Measurements from ENCODE around the gene CCNJL.
"Not testable (repeated sequence)": the region's sequence is repeated elsewhere in the genome, so short reads cannot be mapped to it uniquely, and the experiment has no call there.

Gene CCNJL

DNA sequence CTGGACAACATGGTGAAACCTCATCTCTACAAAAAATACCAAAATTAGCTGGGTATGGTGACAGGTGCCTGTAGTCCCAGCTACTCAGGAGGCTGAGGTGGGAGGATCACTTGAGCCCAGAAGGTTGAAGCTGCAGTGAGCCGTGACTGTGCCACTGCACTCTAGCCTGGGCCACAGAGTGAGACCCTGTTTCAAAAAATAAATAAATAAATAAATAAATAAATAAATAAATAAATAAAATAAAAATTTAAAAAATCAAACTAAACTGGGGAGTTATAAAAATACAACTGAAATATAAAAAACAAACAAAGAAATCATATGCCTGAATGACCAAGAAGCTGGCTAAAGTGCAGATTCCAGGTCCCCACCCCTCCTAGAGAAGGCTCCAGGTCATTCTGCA lies 62.8 kb downstream of the CCNJL start:
- H3K36me3 ChIP-seq (ENCODE audit: control insufficient read depth, insufficient read depth, low read length); H3K4me3 ChIP-seq (ENCODE audit: low read length); H3K9ac ChIP-seq (ENCODE audit: low read length); H3K27me3 ChIP-seq (ENCODE audit: control insufficient read depth, insufficient read depth, low read length); H3K27ac ChIP-seq (ENCODE audit: low read depth, low read length); H3K4me1 ChIP-seq (ENCODE audit: control insufficient read depth, insufficient read depth, low read length): not testable (repeated sequence)

DNA sequence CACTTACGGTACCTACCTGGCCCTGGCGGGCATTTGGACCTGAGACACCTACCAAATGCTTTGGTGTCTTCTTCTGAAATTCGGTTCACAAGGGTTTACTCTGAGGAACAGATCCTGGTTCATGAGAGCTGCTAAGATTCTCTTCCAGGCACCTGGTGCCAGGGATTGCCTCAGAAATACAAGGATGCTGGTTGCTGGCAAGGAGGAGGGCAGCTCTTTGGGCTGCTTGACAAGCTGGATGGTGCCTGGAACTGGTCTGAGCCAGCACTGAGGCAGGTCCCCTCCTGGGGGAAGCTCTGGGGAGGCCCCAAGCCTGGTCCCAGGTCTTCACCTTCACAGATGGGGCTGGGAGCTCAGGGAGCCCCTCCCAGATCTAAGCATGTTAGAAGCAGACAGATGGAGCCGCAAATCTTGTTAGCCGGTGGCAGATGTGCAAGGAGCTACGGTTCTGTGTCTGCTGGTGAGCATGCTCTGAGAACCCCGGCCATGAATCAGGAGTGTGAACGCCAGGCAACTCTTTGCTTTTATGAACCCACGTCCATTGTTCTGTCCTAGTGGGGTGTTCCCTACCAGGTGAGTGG lies 66.8 kb downstream of the CCNJL start:
- Histone ChIP-seq H3K27me3 (ENCODE audit: control insufficient read depth, insufficient read depth, low read length) (no peaks in the 10 kb centered on the region), H3K4me1 (ENCODE audit: control insufficient read depth, insufficient read depth, low read length) (no peaks in the 10 kb centered on the region), H3K9ac (ENCODE audit: low read length) (no peak overlapping the region), H3K27ac (ENCODE audit: low read depth, low read length) (no peak overlapping the region), H3K36me3 (ENCODE audit: control insufficient read depth, insufficient read depth, low read length) (no peaks in the 10 kb centered on the region), H3K4me3 (ENCODE audit: low read length) (no peak overlapping the region)

DNA sequence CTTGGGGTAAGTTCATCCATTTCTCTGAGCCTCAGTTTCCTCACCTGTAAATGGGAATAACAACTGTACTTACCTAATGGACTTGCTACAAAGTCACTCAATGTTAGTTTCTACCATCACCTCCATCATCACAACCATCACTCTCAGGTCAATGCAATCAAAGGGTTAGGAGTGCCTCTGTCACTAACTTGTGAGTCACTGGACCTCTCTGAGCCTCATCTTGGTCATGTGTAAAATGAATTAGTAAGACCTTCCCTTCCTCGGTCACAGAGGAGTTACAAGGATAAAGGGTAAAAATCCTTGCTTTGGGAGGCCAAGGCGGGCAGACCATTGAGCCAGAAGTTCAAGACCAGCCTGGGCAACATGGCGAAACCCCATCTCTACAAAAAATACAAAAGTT lies 70.2 kb downstream of the CCNJL start:
- Histone ChIP-seq H3K36me3 (ENCODE audit: control insufficient read depth, insufficient read depth, low read length) (no peaks in the 10 kb centered on the region), H3K27ac (ENCODE audit: low read depth, low read length) (no peak overlapping the region), H3K4me1 (ENCODE audit: control insufficient read depth, insufficient read depth, low read length) (no peaks in the 10 kb centered on the region), H3K4me3 (ENCODE audit: low read length) (no peak overlapping the region), H3K9ac (ENCODE audit: low read length) (no peak overlapping the region), H3K27me3 (ENCODE audit: control insufficient read depth, insufficient read depth, low read length) (no peaks in the 10 kb centered on the region)

DNA sequence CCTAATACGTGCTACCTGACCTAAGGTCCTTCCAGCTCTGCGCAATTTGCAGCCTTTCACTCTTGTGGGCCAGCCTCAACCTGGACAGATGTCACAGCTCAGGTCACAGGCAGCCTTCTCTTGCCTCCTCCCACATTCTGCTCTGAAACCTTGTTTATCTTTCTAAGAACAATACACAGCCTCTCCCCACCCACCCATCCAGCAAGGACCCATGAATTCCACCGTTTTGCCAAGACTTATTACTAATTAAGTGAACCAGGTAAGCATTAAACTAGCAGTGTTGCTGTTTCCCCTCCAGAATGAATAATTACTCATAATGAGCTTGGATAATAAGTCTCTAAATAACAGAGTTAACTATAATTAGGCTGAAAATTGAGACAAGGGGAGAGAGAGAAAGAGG lies 72.0 kb downstream of the CCNJL start:
- Histone ChIP-seq H3K4me3 (ENCODE audit: low read length) (no peak overlapping the region), H3K4me1 (ENCODE audit: control insufficient read depth, insufficient read depth, low read length) (no peaks in the 10 kb centered on the region), H3K9ac (ENCODE audit: low read length) (no peak overlapping the region), H3K27ac (ENCODE audit: low read depth, low read length) (no peak overlapping the region), H3K36me3 (ENCODE audit: control insufficient read depth, insufficient read depth, low read length) (no peaks in the 10 kb centered on the region), H3K27me3 (ENCODE audit: control insufficient read depth, insufficient read depth, low read length) (no peaks in the 10 kb centered on the region)

DNA sequence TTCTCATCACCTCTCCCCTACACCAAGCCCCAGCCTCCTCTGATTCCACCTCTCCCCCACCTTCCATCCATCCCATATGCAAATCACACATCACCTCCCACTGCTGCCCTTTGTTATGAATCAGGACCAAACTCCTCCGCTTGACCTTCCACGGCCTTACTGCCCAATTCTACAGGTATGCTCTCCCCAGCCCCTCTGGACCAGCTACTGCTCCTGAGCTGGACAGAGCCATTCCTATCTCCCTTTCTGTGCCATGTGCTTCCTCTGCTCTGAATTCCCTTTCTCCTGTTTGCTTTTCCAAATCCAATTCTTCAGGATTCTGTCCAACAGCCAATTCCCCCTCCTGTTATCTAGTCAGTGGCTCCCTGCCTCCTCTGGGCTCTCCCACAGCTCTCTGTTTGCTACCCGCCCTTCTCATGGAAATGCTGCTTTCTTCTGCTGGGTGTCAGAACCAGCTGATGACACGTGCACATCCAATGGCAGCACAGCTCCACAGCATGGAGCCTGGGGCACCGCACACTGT lies 74.7 kb downstream of the CCNJL start:
- H3K27me3 ChIP-seq (ENCODE audit: control insufficient read depth, insufficient read depth, low read length) = no peaks in the 10 kb centered on the region
- no peak overlapping the region for H3K27ac ChIP-seq (ENCODE audit: low read depth, low read length)
- H3K4me3 ChIP-seq (ENCODE audit: low read length) = no peak overlapping the region
- H3K9ac ChIP-seq (ENCODE audit: low read length) = no peak overlapping the region
- H3K4me1 ChIP-seq (ENCODE audit: control insufficient read depth, insufficient read depth, low read length) = no peaks in the 10 kb centered on the region
- no peaks in the 10 kb centered on the region for H3K36me3 ChIP-seq (ENCODE audit: control insufficient read depth, insufficient read depth, low read length)

DNA sequence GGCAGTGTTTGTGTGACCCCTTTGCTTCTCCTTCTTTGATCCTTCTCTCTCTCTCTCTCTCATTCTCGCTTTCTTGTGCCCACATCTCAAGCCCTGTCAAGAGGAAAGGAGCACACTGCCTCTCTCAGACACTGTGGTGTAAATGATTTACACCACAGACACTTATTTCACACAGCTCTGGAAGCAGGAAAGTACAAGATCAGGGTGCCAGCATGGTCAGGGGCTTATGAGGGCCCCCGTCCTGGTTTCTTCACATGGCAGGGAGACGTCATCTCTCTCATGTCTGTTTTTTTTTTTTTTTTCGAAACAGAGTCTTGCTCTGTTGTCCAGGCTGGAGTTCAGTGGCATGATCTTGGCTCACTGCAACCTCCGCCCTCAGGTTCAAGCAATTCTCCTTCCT lies 76.6 kb downstream of the CCNJL start:
- Histone ChIP-seq H3K9ac (ENCODE audit: low read length) (no peak overlapping the region), H3K4me1 (ENCODE audit: control insufficient read depth, insufficient read depth, low read length) (no peaks in the 10 kb centered on the region), H3K4me3 (ENCODE audit: low read length) (no peak overlapping the region), H3K36me3 (ENCODE audit: control insufficient read depth, insufficient read depth, low read length) (no peaks in the 10 kb centered on the region), H3K27me3 (ENCODE audit: control insufficient read depth, insufficient read depth, low read length) (no peaks in the 10 kb centered on the region), H3K27ac (ENCODE audit: low read depth, low read length) (no peak overlapping the region)

DNA sequence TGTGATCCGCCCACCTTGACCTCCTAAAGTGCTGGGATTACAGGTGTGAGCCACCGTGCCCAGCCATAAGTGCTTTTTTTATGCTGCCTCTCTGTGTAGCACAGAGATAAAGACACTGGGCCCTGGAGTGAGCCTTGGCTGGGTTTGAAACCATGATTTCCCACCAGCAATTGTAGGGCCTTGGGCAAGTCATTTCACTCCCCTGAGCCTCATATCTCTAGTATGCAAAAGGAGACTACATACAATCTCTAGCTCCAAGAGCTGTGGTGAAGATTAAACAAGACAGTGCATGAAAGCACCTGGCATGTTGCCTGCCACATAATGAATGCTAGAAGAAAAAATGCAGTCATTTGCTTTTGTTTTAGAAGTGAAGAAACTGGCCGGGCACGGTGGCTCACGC lies 79.1 kb downstream of the CCNJL start:
- Histone ChIP-seq H3K9ac (ENCODE audit: low read length) (no peak overlapping the region), H3K4me3 (ENCODE audit: low read length) (no peak overlapping the region)

DNA sequence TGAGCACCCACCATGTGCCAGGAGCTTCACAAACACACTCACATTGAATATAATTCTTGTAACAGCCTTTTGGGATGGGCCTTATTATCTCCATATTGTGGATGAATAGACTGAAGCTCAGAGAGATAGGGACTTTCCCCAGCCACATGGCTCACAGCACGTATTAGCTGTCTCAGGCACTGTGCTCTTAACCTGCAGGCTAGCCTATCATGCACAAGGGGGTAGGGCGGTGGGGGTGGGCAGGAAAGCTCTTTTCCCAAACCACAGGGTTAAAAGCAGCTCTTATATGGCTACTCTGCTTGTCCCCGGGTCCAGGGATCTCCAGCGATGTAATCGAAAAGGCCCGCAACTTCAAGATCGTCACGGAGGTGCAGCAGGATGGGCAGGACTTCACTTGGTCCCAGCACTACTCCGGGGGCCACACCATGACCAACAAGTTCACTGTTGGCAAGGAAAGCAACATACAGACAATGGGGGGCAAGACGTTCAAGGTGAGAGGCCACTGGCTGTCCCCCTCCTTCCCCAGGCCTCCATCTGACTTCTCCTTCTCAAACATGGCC lies 80.5 kb downstream of the CCNJL start:
- Histone ChIP-seq H3K36me3 (ENCODE audit: control insufficient read depth, insufficient read depth, low read length) (no peaks in the 10 kb centered on the region), H3K4me3 (ENCODE audit: low read length) (no peak overlapping the region), H3K27ac (ENCODE audit: low read depth, low read length) (no peak overlapping the region), H3K27me3 (ENCODE audit: control insufficient read depth, insufficient read depth, low read length) (no peaks in the 10 kb centered on the region), H3K4me1 (ENCODE audit: control insufficient read depth, insufficient read depth, low read length) (no peaks in the 10 kb centered on the region), H3K9ac (ENCODE audit: low read length) (no peak overlapping the region)

More for the DNA sequence above, 79.1 kb downstream of the CCNJL start:
- Histone ChIP-seq H3K27me3 (ENCODE audit: control insufficient read depth, insufficient read depth, low read length) (no peaks in the 10 kb centered on the region), H3K27ac (ENCODE audit: low read depth, low read length) (no peak overlapping the region), H3K36me3 (ENCODE audit: control insufficient read depth, insufficient read depth, low read length) (no peaks in the 10 kb centered on the region), H3K4me1 (ENCODE audit: control insufficient read depth, insufficient read depth, low read length) (no peaks in the 10 kb centered on the region)

DNA sequence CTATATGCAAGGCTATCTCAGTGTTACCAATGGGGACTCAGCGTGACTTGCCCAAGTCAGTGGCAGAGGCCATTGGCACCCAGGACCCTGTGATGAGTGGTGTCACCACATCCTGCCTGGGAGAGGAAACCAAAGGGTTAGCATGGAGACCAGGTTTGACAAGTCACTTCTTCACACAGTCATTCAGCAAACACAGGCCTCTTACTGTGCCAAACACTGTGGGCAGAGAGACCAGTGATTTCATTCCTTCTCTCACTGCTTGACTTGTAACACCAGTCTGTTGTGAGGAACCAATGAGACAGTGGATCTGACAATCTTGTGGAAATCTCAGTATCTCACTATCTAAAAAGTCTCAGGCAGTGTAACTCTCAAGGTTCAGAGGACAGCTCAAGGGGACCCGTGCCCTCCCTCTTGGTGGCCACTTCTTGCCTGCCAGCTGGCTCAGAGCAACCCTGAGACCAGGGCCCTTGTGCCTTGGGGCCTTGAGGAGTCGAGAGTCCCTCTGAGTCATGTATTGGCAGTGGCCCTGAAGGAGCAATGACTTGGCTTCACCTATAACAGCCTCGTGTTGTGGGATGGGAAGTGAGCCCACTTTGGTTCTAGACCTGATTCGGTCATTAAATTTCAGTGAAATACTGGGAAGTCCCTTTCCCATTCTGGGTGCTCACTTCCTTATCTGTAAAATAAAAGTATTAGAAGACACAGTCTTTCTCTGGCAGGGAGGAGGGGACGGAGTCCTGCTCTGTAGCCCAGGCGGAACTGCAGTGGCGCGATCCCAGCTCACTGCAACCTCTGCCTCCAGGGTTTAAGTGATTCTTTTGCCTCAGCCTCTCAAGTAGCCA lies 81.5 kb downstream of the CCNJL start:
- Histone ChIP-seq H3K27me3 (ENCODE audit: control insufficient read depth, insufficient read depth, low read length) (no peaks in the 10 kb centered on the region), H3K9ac (ENCODE audit: low read length) (no peak overlapping the region), H3K4me1 (ENCODE audit: control insufficient read depth, insufficient read depth, low read length) (no peaks in the 10 kb centered on the region), H3K27ac (ENCODE audit: low read depth, low read length) (no peak overlapping the region), H3K36me3 (ENCODE audit: control insufficient read depth, insufficient read depth, low read length) (no peaks in the 10 kb centered on the region), H3K4me3 (ENCODE audit: low read length) (no peak overlapping the region)

DNA sequence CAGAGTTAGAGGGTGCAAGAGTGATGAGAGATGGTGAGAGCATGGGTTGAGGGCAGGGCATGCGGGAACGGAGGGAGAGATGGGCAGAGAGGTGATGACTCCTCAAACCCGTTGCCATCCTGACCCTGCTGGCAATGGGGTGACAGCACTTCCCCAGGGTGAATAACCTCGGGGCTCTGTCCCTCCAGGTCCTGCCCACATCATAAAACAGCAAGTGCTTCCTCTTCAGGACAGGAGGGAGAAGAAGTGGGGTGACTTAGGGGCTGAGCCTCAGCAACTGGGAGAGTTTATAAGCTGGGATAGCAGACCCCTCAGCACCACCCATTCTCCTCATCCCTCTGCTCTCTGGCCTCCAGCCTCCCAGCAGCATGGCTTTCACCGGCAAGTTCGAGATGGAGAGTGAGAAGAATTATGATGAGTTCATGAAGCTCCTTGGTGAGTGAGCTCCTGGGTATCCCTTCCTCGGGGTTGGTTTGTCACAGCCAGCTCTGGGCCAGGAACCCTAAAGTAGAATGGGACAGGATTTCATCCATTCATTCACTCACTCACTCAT lies 83.1 kb downstream of the CCNJL start, which contains the start of gene FABP6:
TSS of gene FABP6 (plus strand) at position 317 of the 553 bp plus-strand sequence. CDS start at position 369, 52 bp downstream.
- Histone ChIP-seq H3K9ac (ENCODE audit: low read length) (no peak within 1 kb of the TSS), H3K36me3 (ENCODE audit: control insufficient read depth, insufficient read depth, low read length) (no peaks in the 10 kb centered on the region), H3K4me3 (ENCODE audit: low read length) (no peak within 1 kb of the TSS), H3K4me1 (ENCODE audit: control insufficient read depth, insufficient read depth, low read length) (no peaks in the 10 kb centered on the region), H3K27ac (ENCODE audit: low read depth, low read length) (no peak within 1 kb of the TSS), H3K27me3 (ENCODE audit: control insufficient read depth, insufficient read depth, low read length) (no peaks in the 10 kb centered on the region)

DNA sequence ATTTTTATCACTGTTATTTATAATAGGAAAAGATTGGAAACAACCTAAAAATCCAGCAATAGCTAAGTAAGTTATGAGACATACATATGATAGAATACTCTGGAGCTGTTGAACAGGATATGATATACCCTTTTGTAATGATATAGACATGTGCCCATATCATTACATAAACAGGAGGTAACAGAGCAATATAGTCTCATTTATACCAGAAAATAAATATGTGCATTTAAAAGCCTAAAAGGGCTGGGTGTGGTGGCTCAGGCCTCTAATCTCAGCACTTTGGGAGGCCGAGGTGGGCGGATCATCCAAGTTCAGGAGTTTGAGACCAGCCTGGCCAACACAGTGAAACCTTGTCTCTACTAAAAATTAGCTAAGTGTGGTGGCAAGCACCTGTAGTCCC lies 85.4 kb downstream of the CCNJL start:
- Histone ChIP-seq H3K4me1 (ENCODE audit: control insufficient read depth, insufficient read depth, low read length) (no peaks in the 10 kb centered on the region), H3K27ac (ENCODE audit: low read depth, low read length) (no peak overlapping the region), H3K27me3 (ENCODE audit: control insufficient read depth, insufficient read depth, low read length) (no peaks in the 10 kb centered on the region), H3K36me3 (ENCODE audit: control insufficient read depth, insufficient read depth, low read length) (no peaks in the 10 kb centered on the region), H3K9ac (ENCODE audit: low read length) (no peak overlapping the region), H3K4me3 (ENCODE audit: low read length) (no peak overlapping the region)

DNA sequence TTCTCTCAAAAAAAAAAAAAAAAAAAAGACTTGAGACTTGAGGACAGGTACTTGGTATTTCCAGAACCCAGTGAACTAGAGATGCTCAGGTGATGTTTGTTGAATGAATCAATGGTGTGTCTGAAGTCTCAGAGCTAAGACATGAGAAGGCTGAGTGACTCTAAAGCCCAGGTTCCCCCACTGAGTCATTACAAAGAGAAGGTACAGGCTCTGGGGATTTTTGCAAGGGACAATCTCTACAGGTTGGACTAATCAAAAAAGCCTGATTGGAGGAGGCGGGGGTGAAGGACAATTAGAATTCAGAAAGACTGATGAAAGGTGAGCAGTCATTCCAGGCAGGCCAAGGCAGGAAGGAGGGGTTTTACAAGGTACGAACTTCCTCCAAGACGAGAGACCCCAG lies 91.3 kb downstream of the CCNJL start:
- no peaks in the 10 kb centered on the region for H3K27me3 ChIP-seq (ENCODE audit: control insufficient read depth, insufficient read depth, low read length)
- no peaks in the 10 kb centered on the region for H3K36me3 ChIP-seq (ENCODE audit: control insufficient read depth, insufficient read depth, low read length)
- no peak overlapping the region for H3K4me3 ChIP-seq (ENCODE audit: low read length)
- no peak overlapping the region for H3K27ac ChIP-seq (ENCODE audit: low read depth, low read length)
- H3K4me1 ChIP-seq (ENCODE audit: control insufficient read depth, insufficient read depth, low read length) = no peaks in the 10 kb centered on the region
- no peak overlapping the region for H3K9ac ChIP-seq (ENCODE audit: low read length)
